H1 (cell line): ENCODE measurements around the gene CHCHD1. TPM values are rescaled to one million over a fixed set of nuclear protein-coding genes. Genes with fewer than 3 reads are reported as not detected.

Experiments
- BCL11A ChIP-seq, 2 experiments: IDR thresholded peaks; one replicate each; pipeline ENCODE4 v1.6.1; 2011; ENCODE audit warnings: low read depth in 2 of 2, low read length in 2 of 2, mild to moderate bottlenecking in 2 of 2
- FOSL1 ChIP-seq: IDR thresholded peaks from 2 replicates; pipeline ENCODE4 v1.6.1; 2011; ENCODE audit warnings: mild to moderate bottlenecking, low read depth, low read length, moderate library complexity; ENCODE audit not compliant: insufficient read depth
- NANOG ChIP-seq: IDR thresholded peaks from 2 replicates; pipeline ENCODE4 v1.6.1; 2011; ENCODE audit warnings: low read length, low read depth, mild to moderate bottlenecking, inconsistent platforms; ENCODE audit not compliant: insufficient read depth, poor library complexity, severe bottlenecking
- POLR2AphosphoS5 ChIP-seq: IDR thresholded peaks from 2 replicates; pipeline ENCODE4 v1.6.1; 2011; ENCODE audit warnings: low read depth, low read length
- SIX5 ChIP-seq: IDR thresholded peaks from 2 replicates; pipeline ENCODE4 v1.6.1; 2011; ENCODE audit warnings: mild to moderate bottlenecking, low read depth, low read length
- SUZ12 ChIP-seq: fragments of 200-600 bp; sonication (generic); IDR thresholded peaks from 2 replicates; pipeline ENCODE4 v1.6.1; 2012; ENCODE audit warnings: mild to moderate bottlenecking, inconsistent platforms, low read length, moderate library complexity, mixed read lengths
- TAF7 ChIP-seq: optimal IDR thresholded peaks from 2 replicates; pipeline ENCODE3; 2011; ENCODE audit warnings: low read depth, mild to moderate bottlenecking, inconsistent platforms, low read length, moderate library complexity, borderline replicate concordance
- YY1 ChIP-seq: IDR thresholded peaks from 2 replicates; pipeline ENCODE4 v1.6.1; 2011; ENCODE audit warnings: low read depth, mild to moderate bottlenecking, low read length
- polyA plus RNA-seq, 7 experiments: library from polyadenylated mRNA; depleted of rRNA in 3 of 7; stranded (reverse) in 5 of 7; unstranded in 2 of 7; fragments of >200 nt in 5 of 7; fragments of 200-250 nt in 2 of 7; gene quantifications; 1 replicate in 5 of 7; 2 replicates in 1 of 7; 4 replicates in 1 of 7; pipeline versions ENCODE4 v1.2.1 to v1.2.3, GENCODE V29; 2011 to 2013; ENCODE audit warnings: missing spikeins in 2 of 7, mixed read lengths in 2 of 7
- total RNA-seq: library from RNA; stranded (reverse); fragmentation: NEBNext Ultra II Directional; extraction: Animal tissue kit (Norgen Biotek cat#: 25700); gene quantifications from 2 replicates; pipeline ENCODE4 v1.2.1, GENCODE V29; 2021
- TF ChIP-seq, protein P1 (sequence below): fragments of 300-600 bp; sonication (generic); IDR thresholded peaks from 2 replicates; pipeline ENCODE4 v1.7.1; 2012; ENCODE audit warnings: low read length, moderate library complexity, mild to moderate bottlenecking, inconsistent platforms; ENCODE audit not compliant: insufficient replicate concordance

The CHCHD1 gene
- total and polyA plus RNA-seq, 2 of the 8 experiments (the other 6 are each of a cell fraction or from before 2014, with no cell fraction given) = 44.9 to 58.1 TPM

DNA sequence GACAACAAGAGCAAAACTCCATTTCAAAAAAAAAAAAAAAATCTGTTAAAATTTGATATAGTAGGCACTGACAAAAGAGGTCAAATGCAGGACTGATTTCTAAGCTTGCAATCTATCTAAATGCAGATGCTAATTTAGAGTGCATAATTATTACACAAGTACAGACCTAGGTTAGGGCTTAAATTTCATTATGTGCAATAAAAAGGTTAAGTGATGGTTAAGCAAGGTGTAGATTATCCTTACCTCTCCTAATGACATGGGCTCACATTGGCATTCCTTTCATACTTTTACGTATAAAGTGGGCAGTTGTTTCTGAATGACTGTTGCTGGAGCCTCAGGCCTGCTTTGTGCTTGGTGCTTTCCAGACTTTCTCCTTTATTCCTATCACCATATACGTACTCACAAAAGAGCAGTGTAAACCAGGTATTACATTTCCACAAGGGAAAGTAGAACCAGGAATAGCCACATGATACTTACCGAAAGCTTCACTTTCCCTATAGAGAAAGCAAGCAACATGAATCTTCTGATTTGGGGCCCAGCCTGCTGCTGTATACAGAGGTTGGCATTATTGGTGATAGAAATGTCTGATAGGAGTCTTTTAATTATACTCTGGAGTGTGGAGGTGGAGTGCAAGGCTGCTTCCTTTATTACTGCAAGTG lies 2.2 kb upstream of the CHCHD1 start (continued):
- no peak for TF ChIP-seq TAF7
- TF ChIP-seq BCL11A (IDR thresholded peaks at IDR 0.05; ENCODE audit: low read depth in 2 of 2, low read length in 2 of 2) = no peak
- TF ChIP-seq NANOG = no peak
- TF ChIP-seq POLR2AphosphoS5 = no peak
- TF ChIP-seq, protein P1, sequence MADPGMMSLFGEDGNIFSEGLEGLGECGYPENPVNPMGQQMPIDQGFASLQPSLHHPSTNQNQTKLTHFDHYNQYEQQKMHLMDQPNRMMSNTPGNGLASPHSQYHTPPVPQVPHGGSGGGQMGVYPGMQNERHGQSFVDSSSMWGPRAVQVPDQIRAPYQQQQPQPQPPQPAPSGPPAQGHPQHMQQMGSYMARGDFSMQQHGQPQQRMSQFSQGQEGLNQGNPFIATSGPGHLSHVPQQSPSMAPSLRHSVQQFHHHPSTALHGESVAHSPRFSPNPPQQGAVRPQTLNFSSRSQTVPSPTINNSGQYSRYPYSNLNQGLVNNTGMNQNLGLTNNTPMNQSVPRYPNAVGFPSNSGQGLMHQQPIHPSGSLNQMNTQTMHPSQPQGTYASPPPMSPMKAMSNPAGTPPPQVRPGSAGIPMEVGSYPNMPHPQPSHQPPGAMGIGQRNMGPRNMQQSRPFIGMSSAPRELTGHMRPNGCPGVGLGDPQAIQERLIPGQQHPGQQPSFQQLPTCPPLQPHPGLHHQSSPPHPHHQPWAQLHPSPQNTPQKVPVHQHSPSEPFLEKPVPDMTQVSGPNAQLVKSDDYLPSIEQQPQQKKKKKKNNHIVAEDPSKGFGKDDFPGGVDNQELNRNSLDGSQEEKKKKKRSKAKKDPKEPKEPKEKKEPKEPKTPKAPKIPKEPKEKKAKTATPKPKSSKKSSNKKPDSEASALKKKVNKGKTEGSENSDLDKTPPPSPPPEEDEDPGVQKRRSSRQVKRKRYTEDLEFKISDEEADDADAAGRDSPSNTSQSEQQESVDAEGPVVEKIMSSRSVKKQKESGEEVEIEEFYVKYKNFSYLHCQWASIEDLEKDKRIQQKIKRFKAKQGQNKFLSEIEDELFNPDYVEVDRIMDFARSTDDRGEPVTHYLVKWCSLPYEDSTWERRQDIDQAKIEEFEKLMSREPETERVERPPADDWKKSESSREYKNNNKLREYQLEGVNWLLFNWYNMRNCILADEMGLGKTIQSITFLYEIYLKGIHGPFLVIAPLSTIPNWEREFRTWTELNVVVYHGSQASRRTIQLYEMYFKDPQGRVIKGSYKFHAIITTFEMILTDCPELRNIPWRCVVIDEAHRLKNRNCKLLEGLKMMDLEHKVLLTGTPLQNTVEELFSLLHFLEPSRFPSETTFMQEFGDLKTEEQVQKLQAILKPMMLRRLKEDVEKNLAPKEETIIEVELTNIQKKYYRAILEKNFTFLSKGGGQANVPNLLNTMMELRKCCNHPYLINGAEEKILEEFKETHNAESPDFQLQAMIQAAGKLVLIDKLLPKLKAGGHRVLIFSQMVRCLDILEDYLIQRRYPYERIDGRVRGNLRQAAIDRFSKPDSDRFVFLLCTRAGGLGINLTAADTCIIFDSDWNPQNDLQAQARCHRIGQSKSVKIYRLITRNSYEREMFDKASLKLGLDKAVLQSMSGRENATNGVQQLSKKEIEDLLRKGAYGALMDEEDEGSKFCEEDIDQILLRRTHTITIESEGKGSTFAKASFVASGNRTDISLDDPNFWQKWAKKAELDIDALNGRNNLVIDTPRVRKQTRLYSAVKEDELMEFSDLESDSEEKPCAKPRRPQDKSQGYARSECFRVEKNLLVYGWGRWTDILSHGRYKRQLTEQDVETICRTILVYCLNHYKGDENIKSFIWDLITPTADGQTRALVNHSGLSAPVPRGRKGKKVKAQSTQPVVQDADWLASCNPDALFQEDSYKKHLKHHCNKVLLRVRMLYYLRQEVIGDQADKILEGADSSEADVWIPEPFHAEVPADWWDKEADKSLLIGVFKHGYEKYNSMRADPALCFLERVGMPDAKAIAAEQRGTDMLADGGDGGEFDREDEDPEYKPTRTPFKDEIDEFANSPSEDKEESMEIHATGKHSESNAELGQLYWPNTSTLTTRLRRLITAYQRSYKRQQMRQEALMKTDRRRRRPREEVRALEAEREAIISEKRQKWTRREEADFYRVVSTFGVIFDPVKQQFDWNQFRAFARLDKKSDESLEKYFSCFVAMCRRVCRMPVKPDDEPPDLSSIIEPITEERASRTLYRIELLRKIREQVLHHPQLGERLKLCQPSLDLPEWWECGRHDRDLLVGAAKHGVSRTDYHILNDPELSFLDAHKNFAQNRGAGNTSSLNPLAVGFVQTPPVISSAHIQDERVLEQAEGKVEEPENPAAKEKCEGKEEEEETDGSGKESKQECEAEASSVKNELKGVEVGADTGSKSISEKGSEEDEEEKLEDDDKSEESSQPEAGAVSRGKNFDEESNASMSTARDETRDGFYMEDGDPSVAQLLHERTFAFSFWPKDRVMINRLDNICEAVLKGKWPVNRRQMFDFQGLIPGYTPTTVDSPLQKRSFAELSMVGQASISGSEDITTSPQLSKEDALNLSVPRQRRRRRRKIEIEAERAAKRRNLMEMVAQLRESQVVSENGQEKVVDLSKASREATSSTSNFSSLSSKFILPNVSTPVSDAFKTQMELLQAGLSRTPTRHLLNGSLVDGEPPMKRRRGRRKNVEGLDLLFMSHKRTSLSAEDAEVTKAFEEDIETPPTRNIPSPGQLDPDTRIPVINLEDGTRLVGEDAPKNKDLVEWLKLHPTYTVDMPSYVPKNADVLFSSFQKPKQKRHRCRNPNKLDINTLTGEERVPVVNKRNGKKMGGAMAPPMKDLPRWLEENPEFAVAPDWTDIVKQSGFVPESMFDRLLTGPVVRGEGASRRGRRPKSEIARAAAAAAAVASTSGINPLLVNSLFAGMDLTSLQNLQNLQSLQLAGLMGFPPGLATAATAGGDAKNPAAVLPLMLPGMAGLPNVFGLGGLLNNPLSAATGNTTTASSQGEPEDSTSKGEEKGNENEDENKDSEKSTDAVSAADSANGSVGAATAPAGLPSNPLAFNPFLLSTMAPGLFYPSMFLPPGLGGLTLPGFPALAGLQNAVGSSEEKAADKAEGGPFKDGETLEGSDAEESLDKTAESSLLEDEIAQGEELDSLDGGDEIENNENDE = no peak
- no peak for TF ChIP-seq YY1
- no peak for TF ChIP-seq SIX5
- TF ChIP-seq FOSL1 = no peak
- TF ChIP-seq SUZ12 = no peak
